Panc1 (cell line): Measurements from ENCODE around the gene B4GAT1. TPM values are rescaled to one million over a fixed set of nuclear protein-coding genes. Genes with fewer than 3 reads are reported as not detected.

Experiments
- ATAC-seq: fragments of 200-7000 bp; cut with Tn5 transposase; 2 replicates; pipeline ENCODE4 v1.9.1; 2020; ENCODE audit warnings: mild to moderate bottlenecking, moderate library complexity
- BruUV-seq: library from RNA; stranded (reverse); fragments of 400-500 nt; replicated peaks from 2 replicates; lab custom pipeline; 2021; lab: Mats Ljungman, UMichigan
- CTCF ChIA-PET: fragments of 300-600 bp; sonication (Branson Sonifier 250); formaldehyde crosslinking; loops from one replicate; lab custom pipeline; 2022; ENCODE audit warnings: antibody characterized with exemption; lab: Charles Lee
- POLR2A ChIA-PET: fragments of 300-600 bp; sonication (Branson Sonifier 250); formaldehyde crosslinking; loops from one replicate; lab custom pipeline; 2022; ENCODE audit warnings: antibody characterized with exemption; lab: Charles Lee
- DNase-seq: peaks from one replicate; pipeline ENCODE4 v3.0.0-alpha.2; 2010; ENCODE audit warnings: low read depth, low spot score
- H3K27ac ChIP-seq: 2 replicates; pipeline ENCODE4 v1.5.1; 2011; ENCODE audit warnings: mild to moderate bottlenecking, low read length, inconsistent platforms
- H3K27me3 ChIP-seq: fragments of 200-500 bp; sonication (Bioruptor generic); 2 replicates; pipeline ENCODE4 v1.6.0; 2014; ENCODE audit warnings: low read length, inconsistent platforms; ENCODE audit not compliant: control insufficient read depth, insufficient read depth
- H3K36me3 ChIP-seq: fragments of 200-500 bp; sonication (Bioruptor generic); 2 replicates; pipeline ENCODE4 v1.5.1; 2014; ENCODE audit warnings: inconsistent platforms, mild to moderate bottlenecking, low read length, moderate library complexity; ENCODE audit not compliant: control insufficient read depth, insufficient read depth
- H3K4me1 ChIP-seq: 2 replicates; pipeline ENCODE4 v1.5.1; 2011; ENCODE audit warnings: inconsistent platforms, mild to moderate bottlenecking, low read length, moderate library complexity; ENCODE audit not compliant: control insufficient read depth, insufficient read depth
- H3K4me3 ChIP-seq, 2 experiments: 2 replicates each; pipeline ENCODE4 v1.5.1; 2011 to 2012; ENCODE audit warnings: low read depth in 2 of 2, low read length in 2 of 2, mild to moderate bottlenecking in 2 of 2, inconsistent platforms in 1 of 2, moderate library complexity in 1 of 2
- H3K9me3 ChIP-seq: fragments of 200-500 bp; sonication (Bioruptor generic); 2 replicates; pipeline ENCODE4 v1.5.1; 2014; ENCODE audit warnings: low read depth, mild to moderate bottlenecking, inconsistent platforms, low read length, moderate library complexity; ENCODE audit not compliant: control insufficient read depth, insufficient read depth
- CTCF ChIP-seq: fragments of 450-650 bp; IDR thresholded peaks from 2 replicates; pipeline ENCODE4 v1.5.1; 2017; ENCODE audit warnings: mild to moderate bottlenecking
- POLR2AphosphoS5 ChIP-seq: IDR thresholded peaks from 2 replicates; pipeline ENCODE4 v1.6.1; 2012; ENCODE audit warnings: mild to moderate bottlenecking, low read depth, low read length, moderate library complexity
- REST ChIP-seq, 2 experiments: IDR thresholded peaks; 2 replicates each; pipeline ENCODE4 v1.6.1; 2011 to 2012; ENCODE audit warnings: low read depth in 2 of 2, control low read depth in 1 of 2, low read length in 1 of 2, mild to moderate bottlenecking in 1 of 2, moderate library complexity in 1 of 2; ENCODE audit not compliant: insufficient read depth in 1 of 2
- SIN3A ChIP-seq: IDR thresholded peaks from 2 replicates; pipeline ENCODE4 v1.6.1; 2012; ENCODE audit warnings: low read depth, mild to moderate bottlenecking, low read length, moderate library complexity, borderline replicate concordance; ENCODE audit not compliant: insufficient read depth
- TCF7L2 ChIP-seq: IDR thresholded peaks from 2 replicates; pipeline ENCODE4 v1.6.1; 2011; ENCODE audit warnings: mild to moderate bottlenecking, low read depth, low read length, inconsistent platforms
- in situ Hi-C: cut with HindIII; loops from 2 replicates; pipeline ENCODE4 v1.10.0; 2016; ENCODE audit warnings: low sequenced_read_pairs, low pct_unique_long_range_greater_than_20kb
- intact Hi-C: fragments of 100-400 bp; cut with micrococcal nuclease; formaldehyde crosslinking; loops from one replicate; pipeline ENCODE4 v1.10.0; 2022; ENCODE audit not compliant: unreplicated experiment
- total RNA-seq: library from RNA; stranded (reverse); gene quantifications from one replicate; pipeline ENCODE4 v1.2.1, GENCODE V29; 2021; ENCODE audit not compliant: unreplicated experiment

Gene B4GAT1
- total RNA-seq, 1 experiment from 2014 or later: 29.3 TPM

- in situ Hi-C loops (no loop called here), intact Hi-C loops (no loop called here)
- Histone ChIP-seq H3K36me3 (peaks cover 3% of the 10 kb centered on the region; the same call in 1 of the 2 replicates), H3K27me3 (no peaks in the 10 kb centered on the region), H3K4me1 (peaks cover 24% of the 10 kb centered on the region), H3K27ac (peak overlapping the region; percentile 79), H3K4me3 (peak overlapping the region; percentile 71 to 91), H3K9me3 (no peaks in the 10 kb centered on the region)
- TF ChIP-seq POLR2AphosphoS5: no peak
- TF ChIP-seq REST (IDR thresholded peaks at IDR 0.05; ENCODE audit: insufficient read depth in 1 of 2, low read depth in 2 of 2, low read length in 1 of 2): peak in 1 of 2 experiments; percentile 68; a peak in 1 of 4 replicates
- TF ChIP-seq SIN3A: no peak
- POLR2A ChIA-PET: interaction anchor here (1.0 kb wide), 1 partner anchor 24 kb away, joined by 8 read pairs; no protein-coding TSS in a partner anchor
- no peak for ATAC-seq
- no TSS peak for BruUV-seq
- CTCF ChIA-PET: interaction anchor here (1.0 to 1.8 kb wide), 2 partner anchors 35 to 36 kb away, joined by 4 to 5 read pairs; no protein-coding TSS in a partner anchor
- DNase-seq: no peak
Measured at GRCh38 chr11:66346476-66347424, 679 bp downstream of the B4GAT1 start.

- CTCF ChIA-PET: interaction anchor here (0.6 kb wide), 2 partner anchors 12 to 32 kb away, joined by 3 to 5 read pairs; no protein-coding TSS in a partner anchor
- no TSS peak for BruUV-seq
- in situ Hi-C loops: no loop called here
Measured at GRCh38 chr11:66345316-66345649, 2.1 kb downstream of the B4GAT1 start.

More at GRCh38 chr11:66345316-66345649, 2.1 kb downstream of the B4GAT1 start:
- Histone ChIP-seq H3K4me1 (peaks cover 24% of the 10 kb centered on the region), H3K36me3 (peaks cover 6% of the 10 kb centered on the region; the same call in 1 of the 2 replicates), H3K4me3 (peak overlapping the region; percentile 91 to 98), H3K27ac (peak overlapping the region; percentile 94), H3K27me3 (no peaks in the 10 kb centered on the region), H3K9me3 (no peaks in the 10 kb centered on the region)
- DNase-seq: no peak
- TF ChIP-seq CTCF: no peak
- no peak for TF ChIP-seq SIN3A
- TF ChIP-seq REST (IDR thresholded peaks at IDR 0.05; ENCODE audit: insufficient read depth in 1 of 2, low read depth in 2 of 2, low read length in 1 of 2): no peak
- TF ChIP-seq TCF7L2: no peak
- TF ChIP-seq POLR2AphosphoS5: no peak
- intact Hi-C loops: no loop called here
- peak; percentile 31 for ATAC-seq
- POLR2A ChIA-PET: interaction anchor here (0.8 to 2.1 kb wide), 4 partner anchors 10 to 33 kb away, joined by 3 to 6 read pairs (median 6); partner anchors contain the start of gene RIN1
